Right renal pelvis (tissue), 4 donors: Measurements from ENCODE around the gene AHCYL2. TPM values are rescaled to one million over a fixed set of nuclear protein-coding genes. Genes with fewer than 3 reads are reported as not detected.
"Not testable (repeated sequence)": the region's sequence is repeated elsewhere in the genome, so short reads cannot be mapped to it uniquely, and the experiment has no call there.

Source experiments
- DNase-seq, 4 donors: peaks; one replicate each; pipeline ENCODE4 v3.0.0-alpha.2; 2013; ENCODE audit warnings: low read depth in 4 of 4, low spot score in 3 of 4, missing footprints in 1 of 4
- polyA plus RNA-seq, 4 donors: library from polyadenylated mRNA; unstranded; fragments of 120-200 nt; gene quantifications; one replicate each; pipeline ENCODE4 v1.2.1, GENCODE V29; 2013; ENCODE audit not compliant: insufficient read length in 4 of 4

AHCYL2 gene
- polyA plus RNA-seq, 4 donors = 24.3 to 29.9 (median 28.4) TPM

DNA sequence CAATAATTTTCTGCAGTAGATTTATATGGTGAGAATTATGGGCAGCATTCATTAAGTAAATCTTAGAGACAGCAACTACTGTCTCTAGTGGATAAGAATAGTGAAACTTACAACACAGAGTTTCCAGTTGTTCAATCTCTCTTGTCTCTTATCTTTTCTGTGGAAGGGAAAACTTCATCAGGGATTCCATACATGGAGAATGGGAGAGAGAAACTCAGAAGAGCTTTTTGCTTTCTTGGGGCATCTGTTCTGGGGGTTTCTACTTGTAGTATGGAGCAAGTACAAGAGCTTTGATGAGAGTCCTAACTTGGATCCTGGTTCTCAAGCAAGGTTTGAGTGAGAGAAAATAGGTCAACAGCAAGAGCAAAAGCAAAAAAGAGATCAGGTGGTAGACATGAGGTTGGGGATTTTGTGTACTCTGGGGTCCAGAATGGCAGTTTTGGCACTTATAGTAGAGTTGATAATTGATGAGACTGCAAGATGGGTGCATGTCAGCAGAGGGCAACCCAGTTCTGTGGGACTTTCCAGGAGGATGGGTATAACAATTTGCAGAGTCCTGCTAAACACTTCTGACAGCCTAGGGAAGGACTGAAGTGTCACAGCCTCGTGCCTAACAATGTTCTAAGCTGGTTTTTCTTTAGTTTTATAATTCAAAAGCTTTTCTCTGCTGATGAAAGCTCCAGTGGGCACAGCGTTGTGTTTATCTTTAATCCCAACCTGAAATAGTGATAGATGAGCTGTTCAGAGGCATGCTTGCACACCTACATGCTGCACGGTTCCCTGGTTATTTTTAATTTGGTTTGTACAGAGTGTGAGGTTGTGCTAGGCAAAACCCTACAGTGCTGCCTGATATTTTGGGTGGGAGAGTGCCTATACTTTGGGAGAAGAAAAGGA lies 177.4 kb downstream of the AHCYL2 start:
- no peak for DNase-seq

DNA sequence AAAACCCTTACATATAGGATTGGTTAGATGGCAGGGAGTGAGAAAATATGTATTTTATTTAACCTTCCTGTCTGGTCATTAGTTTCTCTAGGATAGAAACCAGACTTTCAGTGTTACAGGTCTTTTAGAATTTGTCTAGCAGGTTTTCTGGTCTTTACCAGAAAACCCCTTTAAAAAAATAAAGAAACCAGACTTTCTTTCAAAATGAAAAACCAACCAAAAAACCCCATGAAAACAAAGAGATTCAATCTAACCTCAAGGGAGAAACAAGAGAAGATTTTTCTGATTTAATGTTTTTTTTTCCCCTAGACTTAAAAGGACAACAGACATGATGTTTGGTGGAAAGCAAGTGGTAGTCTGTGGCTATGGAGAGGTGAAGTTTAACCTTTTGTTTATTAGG lies 180.7 kb downstream of the AHCYL2 start:
- DNase-seq = no peak

DNA sequence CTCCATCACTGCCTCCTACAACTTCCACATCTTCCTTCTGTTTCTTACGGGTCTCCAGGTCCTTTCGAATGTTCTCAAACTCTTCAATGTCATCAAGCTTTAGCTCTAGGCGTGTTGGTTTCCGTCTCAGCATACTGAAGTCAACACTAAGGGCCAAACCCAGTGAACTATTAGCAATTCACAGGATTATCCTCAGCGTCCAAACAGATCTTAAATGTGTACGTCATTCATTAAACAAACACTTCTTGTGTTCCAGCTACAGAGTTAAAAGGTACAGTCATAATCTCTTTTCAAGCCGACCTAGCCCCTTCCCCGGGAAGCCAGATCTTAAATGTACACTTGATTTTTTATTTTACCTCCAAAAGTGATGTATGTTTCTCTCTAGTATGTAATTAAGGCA lies 185.4 kb downstream of the AHCYL2 start:
- DNase-seq = not testable (repeated sequence)

DNA sequence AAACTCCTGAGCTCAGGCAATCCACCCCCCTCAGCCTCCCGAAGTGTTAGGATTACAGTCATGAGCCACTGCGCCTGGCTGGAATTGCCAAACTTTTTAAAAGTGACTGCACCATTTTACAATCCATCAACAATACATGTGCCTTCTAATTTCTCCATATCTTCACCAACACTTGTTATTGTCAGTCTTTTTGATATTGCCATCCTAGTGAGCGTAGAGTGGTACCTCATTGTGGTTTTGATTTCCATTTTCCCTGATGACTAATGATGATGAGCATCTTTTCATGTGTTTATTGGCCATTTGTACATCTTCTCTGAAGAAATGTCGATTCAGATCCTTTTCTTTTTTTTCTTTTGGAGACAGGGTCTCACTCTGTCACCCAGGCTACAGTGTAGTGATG lies 187.7 kb downstream of the AHCYL2 start:
- no peak for DNase-seq

DNA sequence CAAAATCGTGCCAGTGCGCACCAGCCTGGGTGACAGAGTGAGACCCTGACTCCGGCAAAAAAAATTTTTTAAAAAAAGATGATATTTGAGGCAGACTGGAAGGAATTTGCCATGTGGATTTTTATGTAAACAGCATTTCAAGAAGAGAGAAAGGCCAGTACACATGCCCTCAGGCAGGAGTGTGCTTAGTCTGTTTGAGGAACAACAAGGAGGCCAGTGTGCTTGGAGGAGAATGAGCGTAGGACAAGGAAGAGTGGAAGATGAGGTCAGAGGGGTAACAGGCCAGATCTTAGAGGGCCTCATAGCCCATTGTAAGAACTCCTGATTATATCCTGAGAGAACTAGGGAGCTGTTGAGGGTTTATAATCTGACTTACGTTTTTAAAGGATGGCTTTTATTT lies 192.2 kb downstream of the AHCYL2 start:
- no peak for DNase-seq

DNA sequence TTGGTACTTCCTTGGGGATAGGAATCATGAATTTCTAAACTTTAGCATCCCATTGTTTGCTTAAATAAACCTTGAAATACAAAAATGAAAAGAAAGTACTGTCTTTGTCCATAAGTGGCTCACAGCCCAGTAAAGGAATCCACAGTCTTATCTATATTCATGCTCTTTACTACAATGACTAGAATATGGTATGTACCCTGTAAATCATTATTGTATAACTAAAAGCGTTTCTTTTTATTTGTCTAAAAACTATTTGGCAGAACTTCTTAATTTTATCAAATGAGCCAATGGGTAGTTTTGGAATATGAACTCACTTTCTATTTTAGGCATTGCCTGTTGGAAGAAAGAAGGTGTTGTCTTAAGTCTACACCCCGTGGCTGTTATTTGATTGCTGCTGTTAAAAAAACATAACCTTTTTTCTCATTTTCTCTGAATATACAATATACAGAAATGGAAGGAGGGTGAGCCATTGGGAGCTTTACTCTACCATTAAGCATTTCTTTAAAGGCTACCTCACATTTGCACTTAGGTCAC lies 197.0 kb downstream of the AHCYL2 start:
- DNase-seq = no peak

DNA sequence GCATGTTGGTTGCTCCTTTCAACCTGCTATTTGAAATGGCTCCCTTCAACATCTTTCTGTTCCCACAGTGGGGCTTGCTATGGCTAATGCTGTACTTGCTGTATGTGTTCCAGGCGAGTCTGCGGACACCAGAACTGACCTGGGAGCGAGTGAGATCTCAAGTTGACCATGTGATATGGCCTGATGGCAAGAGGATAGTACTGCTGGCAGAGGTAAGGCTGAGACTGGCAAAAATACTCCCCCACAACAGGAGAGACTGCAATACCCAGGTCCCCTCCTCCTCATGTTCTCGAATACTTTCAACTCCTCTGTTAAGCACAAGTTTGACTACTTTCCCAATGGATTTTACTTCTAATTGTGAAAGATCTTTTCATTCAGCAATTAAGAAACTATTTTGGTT lies 197.9 kb downstream of the AHCYL2 start:
- no peak for DNase-seq

DNA sequence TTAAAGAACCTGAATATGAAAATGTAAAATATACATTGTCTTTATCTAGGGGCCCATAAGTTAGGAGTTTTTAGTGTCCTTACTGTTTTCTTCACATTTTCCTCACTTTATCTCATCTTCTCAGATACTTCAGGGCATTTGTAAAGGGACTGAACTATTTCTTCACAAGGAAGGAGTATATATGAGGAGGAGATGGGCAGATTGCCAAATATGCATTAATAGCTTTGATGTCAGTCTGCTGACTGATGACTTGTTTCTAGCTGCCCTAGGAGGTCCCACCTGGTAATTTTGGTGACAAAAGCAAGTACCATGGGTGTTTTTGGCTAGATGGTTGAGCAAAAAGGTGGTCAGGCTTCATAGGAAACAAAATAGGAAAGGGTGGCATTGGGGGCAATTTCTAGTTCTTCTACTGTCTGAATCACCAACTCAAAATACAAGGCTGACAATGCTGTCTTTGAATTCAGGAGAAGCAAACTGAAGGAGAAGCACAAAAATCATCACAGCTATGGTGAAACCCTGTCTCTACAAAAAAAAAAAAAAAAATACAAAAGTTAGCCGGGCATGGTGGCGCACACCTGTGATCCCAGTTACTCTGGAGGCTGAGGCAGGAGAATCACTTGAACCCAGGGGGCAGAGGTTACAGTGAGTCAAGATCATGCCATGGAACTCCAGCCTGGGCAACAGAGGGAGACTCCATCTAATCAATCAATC lies 199.0 kb downstream of the AHCYL2 start:
- no peak for DNase-seq

DNA sequence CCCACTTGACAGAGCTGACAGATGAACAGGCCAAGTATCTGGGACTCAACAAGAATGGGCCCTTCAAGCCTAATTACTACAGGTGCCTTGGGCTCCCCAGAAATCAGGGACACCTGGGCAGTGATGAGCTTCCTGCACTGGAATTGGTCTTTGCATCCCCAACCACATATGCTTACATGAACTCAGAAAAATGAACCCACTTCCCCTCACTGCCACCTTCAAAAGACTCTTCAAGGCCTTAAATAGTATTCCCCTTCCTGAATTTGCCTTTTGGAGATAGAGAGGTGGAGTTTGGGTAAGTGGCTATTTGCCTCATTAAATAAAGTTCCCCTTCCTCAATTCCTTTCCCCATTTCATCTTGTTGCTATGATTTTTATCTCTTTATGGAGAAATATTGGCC lies 201.7 kb downstream of the AHCYL2 start:
- no peak for DNase-seq

DNA sequence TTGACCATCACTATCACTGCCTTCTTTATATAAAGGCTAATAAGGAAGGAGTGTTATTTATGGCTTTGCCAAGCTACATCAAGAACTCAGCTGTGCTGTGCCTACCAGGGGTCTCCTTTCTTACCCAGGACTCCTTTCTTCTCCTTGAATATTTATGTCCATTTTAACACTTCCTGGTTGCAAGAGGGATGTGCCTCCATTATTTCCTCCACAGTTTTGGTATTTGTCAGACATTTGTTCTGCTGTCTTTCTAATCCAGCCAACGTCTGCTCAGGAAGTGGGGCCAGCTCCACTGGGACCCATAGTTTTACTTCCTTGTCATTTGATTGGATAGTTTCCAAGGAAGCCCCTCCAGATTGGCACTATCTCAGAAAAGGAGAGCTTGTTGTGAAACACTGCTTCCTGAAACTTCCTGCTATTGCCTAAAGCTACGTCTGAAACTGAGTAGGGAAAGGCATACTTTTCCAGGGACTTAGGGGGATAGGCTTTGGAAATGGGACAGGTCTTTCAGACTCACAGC lies 202.8 kb downstream of the AHCYL2 start:
- DNase-seq = no peak

DNA sequence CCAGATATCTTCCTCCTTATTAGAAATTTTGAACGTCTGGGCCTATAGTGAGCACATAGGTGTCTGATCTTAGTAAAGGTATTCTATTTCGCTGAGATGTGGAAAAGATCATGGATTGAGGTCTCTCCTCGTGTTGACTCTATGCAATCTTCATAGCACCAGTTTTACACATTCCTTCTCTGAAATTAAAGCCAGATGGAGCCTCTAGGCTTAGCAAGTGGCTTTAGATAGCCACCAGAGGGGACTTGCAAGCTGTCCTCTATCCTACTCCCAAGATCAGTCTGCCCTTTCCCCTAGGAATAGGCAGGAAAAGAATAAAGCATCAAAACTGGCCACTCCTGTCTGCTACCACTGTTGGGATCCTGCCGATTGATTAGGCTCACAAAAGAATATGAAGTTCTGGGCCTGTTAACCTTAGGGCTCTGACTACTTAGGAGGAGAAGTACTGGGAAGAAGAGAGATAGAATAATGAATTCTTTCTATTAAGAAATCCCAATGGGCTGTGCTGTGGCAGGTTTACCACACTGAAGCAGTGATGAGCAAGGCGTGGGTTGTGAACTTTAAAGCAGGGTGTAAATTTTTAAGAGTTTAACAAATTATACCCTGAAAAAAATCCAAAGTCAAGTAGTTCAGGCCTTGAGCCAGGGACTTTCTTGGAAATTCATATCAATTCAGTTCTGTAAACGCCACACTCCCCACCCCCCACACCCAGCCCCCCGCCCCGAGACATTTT lies 207.2 kb downstream of the AHCYL2 start:
- DNase-seq = no peak

DNA sequence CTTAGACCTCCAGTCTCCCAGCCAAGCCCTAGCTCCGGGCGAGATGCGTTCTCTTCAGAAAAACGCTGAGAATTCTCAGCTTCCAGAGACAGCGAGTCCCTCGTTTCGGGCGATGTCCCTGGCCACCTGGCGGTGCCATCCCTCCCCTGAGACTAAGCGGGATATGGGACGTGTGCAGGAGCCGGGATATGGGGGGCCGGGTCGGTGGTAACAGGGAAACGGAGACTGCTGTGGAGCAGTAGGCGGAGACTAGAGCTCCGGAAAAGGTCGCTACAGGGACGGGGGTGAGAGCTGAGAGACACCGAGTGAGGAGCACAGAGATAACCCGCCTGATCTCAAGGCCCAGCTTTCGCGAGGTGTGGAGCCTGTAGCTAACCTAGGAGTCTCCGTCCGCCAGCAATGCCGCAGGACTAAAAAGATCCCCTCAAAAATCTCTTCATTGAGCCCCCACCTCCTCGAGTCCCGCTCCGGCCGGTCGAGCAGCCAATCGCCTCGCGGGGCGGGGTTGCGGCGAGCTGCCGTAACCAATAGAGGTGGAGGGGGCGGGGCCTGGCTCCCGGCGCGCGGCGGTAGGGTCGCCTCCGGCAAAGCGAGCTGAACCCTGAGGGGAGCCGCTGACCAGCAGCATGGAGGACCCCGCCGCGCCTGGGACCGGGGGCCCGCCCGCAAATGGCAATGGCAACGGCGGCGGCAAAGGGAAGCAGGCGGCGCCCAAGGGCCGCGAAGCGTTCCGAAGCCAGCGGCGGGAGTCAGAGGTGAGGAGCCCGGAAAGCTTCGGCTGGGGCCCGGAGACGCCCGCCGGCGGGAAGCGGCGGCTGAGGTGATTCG lies 209.2 kb downstream of the AHCYL2 start, which contains the start of gene STRIP2:
STRIP2 (plus strand) TSS at position 586 of the 828 bp plus-strand sequence; CDS start at position 627, 41 bp downstream.
- peak; percentile 68 to 81 (median 72) for DNase-seq

DNA sequence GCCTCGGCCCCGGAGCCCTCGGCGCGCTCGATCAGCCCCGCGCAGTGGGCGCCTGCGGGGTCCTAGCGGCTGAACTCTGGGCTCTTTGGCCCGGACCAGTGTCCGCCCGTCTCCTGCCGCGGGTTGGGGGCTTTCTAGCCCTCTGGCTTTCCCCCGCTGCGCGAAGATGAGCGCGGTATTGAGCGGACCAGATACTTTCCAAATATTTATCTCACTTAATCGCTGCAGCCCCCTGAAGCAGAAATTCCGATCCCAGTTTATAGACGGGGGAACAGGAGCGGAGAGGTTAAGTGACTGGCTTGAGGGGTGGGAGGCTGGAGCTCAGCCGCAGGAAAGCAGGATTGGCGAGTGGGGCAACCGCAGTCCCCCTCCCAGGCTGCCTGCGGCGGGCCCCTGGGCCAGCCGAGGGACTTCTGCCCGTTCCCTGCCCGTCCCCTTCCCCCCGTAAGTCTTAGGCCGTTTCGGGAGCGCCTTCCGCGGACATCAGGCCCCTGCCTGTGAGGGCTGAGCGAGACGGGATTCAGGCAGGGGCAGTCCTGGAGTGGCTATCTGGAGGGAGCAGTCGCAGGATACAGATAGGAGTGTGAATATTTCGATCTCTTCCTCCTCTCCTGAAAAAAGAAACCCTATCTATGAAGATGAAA lies 210.0 kb downstream of the AHCYL2 start:
- DNase-seq = peak in 3 of 4 donors; percentile 4 to 21 (median 10)

DNA sequence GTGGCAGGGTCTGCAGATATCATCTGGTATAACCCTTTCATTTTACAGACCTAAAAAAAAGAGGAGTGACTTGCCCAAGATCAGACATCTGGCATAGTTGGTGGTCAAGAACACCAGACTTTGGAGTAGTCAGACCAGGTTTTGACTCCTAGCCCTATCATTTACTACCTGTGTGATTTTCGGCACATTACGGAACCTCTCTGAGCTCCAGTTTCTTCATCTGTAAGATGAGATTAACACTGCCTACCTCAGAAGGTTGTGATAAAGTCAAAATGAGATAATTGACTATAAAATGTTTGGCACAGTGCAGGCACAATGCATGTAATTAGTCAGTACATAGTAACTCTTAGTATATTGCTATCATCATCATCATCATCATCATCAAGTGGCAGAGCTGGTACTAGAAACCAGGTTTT lies 210.6 kb downstream of the AHCYL2 start:
- DNase-seq = no peak

DNA sequence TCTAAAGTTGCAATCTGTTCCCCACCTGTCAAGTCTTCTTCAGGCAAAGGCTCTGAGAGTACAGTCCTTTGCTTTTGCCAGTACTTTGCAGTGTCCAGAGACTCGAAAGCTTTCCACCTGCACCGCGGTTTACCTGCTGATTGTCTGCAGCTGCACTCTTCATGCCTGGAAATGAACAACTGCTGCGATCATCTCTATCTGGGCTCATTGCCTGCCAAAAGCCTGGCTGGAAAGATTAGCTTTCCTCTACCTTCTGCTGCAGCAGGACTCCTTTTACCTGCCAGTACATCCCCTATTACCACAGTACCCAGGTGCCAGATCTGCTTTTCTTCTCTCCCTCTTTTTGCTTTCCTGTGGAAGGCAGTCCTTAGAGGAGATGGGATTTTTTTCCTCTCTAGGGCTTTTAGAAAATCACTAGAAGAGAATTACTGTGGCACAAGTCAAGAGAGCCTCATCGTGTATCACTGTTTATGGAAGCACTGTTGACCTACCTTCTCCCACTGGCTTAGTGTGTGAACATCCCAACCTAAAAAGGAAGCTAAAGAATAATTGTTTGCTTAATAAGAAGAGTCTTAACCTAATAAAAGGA lies 211.6 kb downstream of the AHCYL2 start:
- DNase-seq = no peak

DNA sequence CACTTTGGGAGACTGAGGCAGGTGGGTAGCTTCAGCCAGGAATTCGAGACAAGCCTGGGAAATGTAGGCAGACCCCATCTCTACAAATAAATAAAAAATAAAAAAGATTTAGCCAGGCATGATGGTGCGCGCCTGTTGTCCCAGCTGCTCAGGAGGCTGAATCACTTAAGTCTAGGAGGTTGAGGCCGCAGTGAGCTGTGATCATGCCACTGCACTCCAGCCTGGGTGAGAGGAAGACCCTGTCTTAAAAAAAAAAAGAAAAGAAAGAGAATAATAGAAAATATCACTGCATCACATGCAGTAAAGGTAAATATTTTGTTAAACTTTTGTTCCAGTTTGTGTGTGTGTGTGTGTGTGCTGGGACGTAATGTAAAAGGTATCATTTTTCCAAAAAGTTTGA lies 212.4 kb downstream of the AHCYL2 start:
- DNase-seq = no peak

DNA sequence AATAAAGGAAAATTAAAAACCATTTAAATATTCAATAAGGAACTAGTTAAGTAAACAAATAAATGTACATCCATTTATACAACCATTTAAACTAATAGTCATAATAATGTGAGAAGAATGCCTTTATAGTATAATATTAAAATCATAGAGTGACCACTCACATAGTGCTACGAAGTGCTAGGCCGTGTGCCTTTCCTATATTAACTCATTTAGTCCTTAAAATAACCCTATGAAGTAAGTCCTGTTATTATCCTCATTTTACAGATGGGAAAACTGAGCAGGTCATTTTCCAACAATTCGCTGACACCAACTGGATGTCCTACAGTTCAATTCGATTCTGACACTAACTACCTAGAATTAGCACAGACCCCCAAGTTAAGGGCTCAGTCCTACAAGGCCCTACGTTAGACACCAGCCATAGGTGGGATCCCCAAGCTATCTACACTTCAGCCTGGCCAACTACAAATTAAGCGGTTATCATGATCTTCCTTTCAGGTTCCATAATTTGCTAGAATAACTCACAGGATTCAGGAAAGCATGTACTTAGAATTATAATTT lies 213.5 kb downstream of the AHCYL2 start:
- DNase-seq = no peak

DNA sequence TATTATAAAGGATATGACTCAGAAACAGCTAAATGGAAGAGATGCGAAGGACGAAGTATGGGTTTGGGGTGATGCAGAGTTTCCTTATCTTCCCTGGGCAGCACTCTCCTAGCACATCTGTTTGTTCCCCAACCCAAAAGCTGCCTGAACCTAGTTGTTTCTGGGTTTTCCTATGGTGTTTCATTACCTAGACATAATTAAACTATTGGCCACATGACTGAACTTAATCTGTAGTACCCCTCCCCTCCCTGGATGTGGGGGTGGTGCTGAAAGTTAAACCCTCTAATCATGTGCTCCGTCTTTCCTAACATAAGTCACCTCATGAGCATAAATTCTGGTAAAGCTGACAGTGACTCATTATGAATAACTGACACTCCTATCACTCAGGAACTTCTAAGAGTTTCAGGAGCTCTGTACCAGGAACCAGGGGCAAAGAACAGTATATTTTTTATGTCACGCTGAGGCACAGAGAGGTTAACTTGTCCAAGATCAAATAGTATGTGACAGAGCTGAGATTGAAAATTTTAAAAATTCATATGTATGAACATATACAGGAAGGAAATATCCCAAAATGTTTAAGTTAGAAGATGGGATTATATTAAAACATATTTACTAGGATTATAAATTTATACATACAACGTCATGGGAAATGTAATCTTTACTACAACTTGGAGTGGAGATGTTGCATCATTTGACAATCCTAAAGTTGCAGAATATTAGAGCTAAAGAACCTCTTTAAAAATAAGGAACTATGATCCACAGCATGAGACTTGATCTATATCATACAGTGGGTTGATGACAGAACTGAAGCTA lies 214.2 kb downstream of the AHCYL2 start:
- no peak for DNase-seq
